ENCODE measurements around the gene CAMLG. TPM values are rescaled to one million over a fixed set of nuclear protein-coding genes. Genes with fewer than 3 reads are reported as not detected.

The CAMLG gene
- total RNA-seq, 1 donor from 2014 or later, result 39.4 TPM

- TF ChIP-seq CTCF (conservative IDR thresholded peaks at IDR 0.05), result no peak
- H3K4me3 Mint-ChIP-seq, result no peak overlapping the region
- H3K36me3 Mint-ChIP-seq, result peaks cover 4% of the 10 kb centered on the region
- H3K9me3 Mint-ChIP-seq, result no peaks in the 10 kb centered on the region
- H3K27ac Mint-ChIP-seq, result no peak overlapping the region
- no peak for DNase-seq (ENCODE audit: extremely low spot score, unreplicated experiment)
- H3K27me3 Mint-ChIP-seq, result no peaks in the 10 kb centered on the region
- H3K4me1 Mint-ChIP-seq (ENCODE audit: unreplicated experiment), result no peaks in the 10 kb centered on the region
Measured at GRCh38 chr5:134724872-134725271, 13.5 kb upstream of the CAMLG start.

- Mint-ChIP-seq H3K4me3 (no peak overlapping the region), H3K27ac (no peak overlapping the region), H3K27me3 (no peaks in the 10 kb centered on the region), H3K9me3 (no peaks in the 10 kb centered on the region), H3K4me1 (ENCODE audit: unreplicated experiment) (no peaks in the 10 kb centered on the region), H3K36me3 (no peaks in the 10 kb centered on the region)
- no peak for DNase-seq (ENCODE audit: extremely low spot score, unreplicated experiment)
- TF ChIP-seq CTCF (conservative IDR thresholded peaks at IDR 0.05), result no peak
Measured at GRCh38 chr5:134732819-134733218, 5.5 kb upstream of the CAMLG start.

DNA sequence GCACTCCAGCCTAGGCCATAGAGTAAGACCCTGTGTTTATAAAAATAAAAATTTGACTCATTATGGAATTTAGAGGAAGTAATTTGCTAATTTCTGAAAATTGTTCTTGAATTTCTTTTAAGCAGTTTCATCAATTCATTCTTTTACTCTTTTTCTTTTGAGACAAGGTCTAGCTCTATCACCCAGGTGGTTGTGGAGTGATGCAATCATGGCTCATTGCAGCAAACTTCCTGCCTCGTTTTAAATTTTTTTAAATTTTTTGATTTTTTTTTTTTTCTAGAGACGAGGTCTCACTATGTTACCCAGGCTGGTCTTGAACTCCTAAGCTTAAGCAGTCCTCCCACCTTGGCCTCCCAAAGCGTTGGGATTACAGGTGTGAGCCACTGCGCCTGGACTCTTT, 3.1 kb upstream of the CAMLG start:
- Mint-ChIP-seq H3K36me3 (no peaks in the 10 kb centered on the region), H3K9me3 (no peaks in the 10 kb centered on the region), H3K27me3 (no peaks in the 10 kb centered on the region), H3K4me3 (no peak overlapping the region), H3K4me1 (ENCODE audit: unreplicated experiment) (peaks cover 9% of the 10 kb centered on the region), H3K27ac (no peak overlapping the region)
- TF ChIP-seq CTCF (conservative IDR thresholded peaks at IDR 0.05), result no peak
- no peak for DNase-seq (ENCODE audit: extremely low spot score, unreplicated experiment)

DNA sequence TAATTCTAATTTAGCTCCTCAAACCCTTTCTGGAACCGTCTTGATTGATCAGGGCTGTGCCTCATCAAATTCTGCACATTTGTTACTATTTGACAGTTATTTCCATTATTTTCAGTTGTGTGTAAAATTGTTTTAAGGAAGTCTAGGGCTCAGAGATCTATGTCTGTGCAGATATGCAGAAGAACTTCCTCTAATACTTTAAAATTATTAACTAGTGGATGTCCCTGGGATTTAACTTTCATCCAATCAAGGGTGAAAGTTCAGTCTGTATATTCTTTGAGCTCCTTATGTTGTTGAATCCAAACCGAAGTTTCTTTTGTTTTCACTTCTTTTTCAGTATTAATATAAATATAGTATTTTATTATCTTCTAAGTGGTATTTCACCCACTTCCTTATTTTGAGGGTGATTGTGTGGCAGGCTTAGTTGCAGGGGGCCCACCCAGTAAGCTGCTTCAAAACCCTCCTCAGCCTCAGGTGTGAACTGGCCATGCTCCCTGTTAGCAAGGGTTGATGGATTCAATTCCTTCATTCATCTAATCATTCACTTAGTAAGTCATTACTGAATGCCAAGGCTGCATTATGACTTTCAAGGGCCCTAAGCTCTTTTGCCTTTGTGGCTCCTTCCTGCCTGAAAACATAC, 2.1 kb upstream of the CAMLG start:
- H3K27me3 Mint-ChIP-seq, result no peaks in the 10 kb centered on the region
- H3K4me1 Mint-ChIP-seq (ENCODE audit: unreplicated experiment), result peaks cover 12% of the 10 kb centered on the region
- no peak overlapping the region for H3K27ac Mint-ChIP-seq
- no peak for DNase-seq (ENCODE audit: extremely low spot score, unreplicated experiment)
- no peak for TF ChIP-seq CTCF (conservative IDR thresholded peaks at IDR 0.05)
- no peaks in the 10 kb centered on the region for H3K9me3 Mint-ChIP-seq
- H3K36me3 Mint-ChIP-seq, result no peaks in the 10 kb centered on the region
- no peak overlapping the region for H3K4me3 Mint-ChIP-seq

GRCh38 chr5:134738963-134739661, 764 bp downstream of the CAMLG start:
- Mint-ChIP-seq H3K4me1 (ENCODE audit: unreplicated experiment) (peaks cover 13% of the 10 kb centered on the region), H3K36me3 (no peaks in the 10 kb centered on the region), H3K4me3 (peak overlapping the region; percentile 99), H3K27ac (peak overlapping the region; percentile 96), H3K27me3 (no peaks in the 10 kb centered on the region), H3K9me3 (no peaks in the 10 kb centered on the region)
- TF ChIP-seq CTCF (conservative IDR thresholded peaks at IDR 0.05), result peak; percentile 15
- DNase-seq (ENCODE audit: extremely low spot score, unreplicated experiment), result no peak

Measured in type B pancreatic cell (in vitro differentiated cells).